Measurements from ENCODE around the gene ZNF804B. TPM values are rescaled to one million over a fixed set of nuclear protein-coding genes. Genes with fewer than 3 reads are reported as not detected.

The ZNF804B gene
- total RNA-seq, 1 experiment from 2014 or later, result not detected

DNA sequence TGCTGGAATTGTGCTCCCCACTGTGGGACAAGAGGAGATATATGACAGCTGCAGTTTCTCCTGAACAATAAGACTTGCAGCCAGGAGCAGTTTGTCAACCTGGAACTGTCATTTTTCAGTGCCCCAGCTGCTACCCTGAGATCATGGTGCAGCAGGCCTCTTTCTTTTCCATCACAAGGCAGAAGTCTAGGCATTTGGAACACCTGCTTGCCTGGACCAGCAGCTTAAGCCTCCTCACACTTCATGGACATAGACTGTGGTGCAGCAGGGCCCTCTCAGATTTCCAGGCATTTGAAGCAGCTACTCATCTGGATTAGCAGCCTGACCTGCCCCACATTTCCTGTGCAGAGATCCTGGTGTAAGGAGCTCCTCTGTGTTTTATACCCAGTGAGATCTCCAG lies 486.7 kb downstream of the ZNF804B start:
- Histone ChIP-seq H2AK5ac (ENCODE audit: insufficient read length, low read length) (no peak overlapping the region), H3K27ac (ENCODE audit: insufficient read length, low read depth, low read length) (no peak overlapping the region), H3K4me1 (ENCODE audit: insufficient read depth, low read length) (no peaks in the 10 kb centered on the region), H3K27me3 (ENCODE audit: insufficient read depth, low read length) (no peaks in the 10 kb centered on the region), H2BK120ac (ENCODE audit: low read depth, low read length, poor library complexity, severe bottlenecking) (no peak overlapping the region), H2BK5ac (ENCODE audit: insufficient read length, low read length) (no peak overlapping the region), H2BK15ac (ENCODE audit: low read depth, low read length) (no peak overlapping the region), H3K4me2 (ENCODE audit: insufficient read depth, insufficient read length, low read length) (no peak overlapping the region), H3K23me2 (ENCODE audit: insufficient read length, low read depth, low read length, poor library complexity, severe bottlenecking) (no peaks in the 10 kb centered on the region), H3K9ac (ENCODE audit: extremely low read depth, insufficient read length, low read length) (no peak overlapping the region), H4K5ac (ENCODE audit: insufficient read length, low read depth, low read length) (no peak overlapping the region), H3T11ph (ENCODE audit: low read length) (no peak overlapping the region), H3K79me1 (ENCODE audit: insufficient read depth, low read depth, low read length, poor library complexity, severe bottlenecking) (no peaks in the 10 kb centered on the region), H3K14ac (ENCODE audit: insufficient read depth, low read length) (no peak overlapping the region), H2BK20ac (ENCODE audit: low read depth, low read length, poor library complexity, severe bottlenecking) (no peak overlapping the region), H3K18ac (ENCODE audit: insufficient read length, low read depth, low read length) (no peak overlapping the region), H3K9me3 (ENCODE audit: control insufficient read depth, low read depth, low read length) (no peaks in the 10 kb centered on the region), H3K23ac (ENCODE audit: insufficient read length, low read depth, low read length) (no peak overlapping the region), H2BK12ac (ENCODE audit: insufficient read length, low read depth, low read length) (no peak overlapping the region), H4K91ac (ENCODE audit: insufficient read length, low read depth, low read length) (no peak overlapping the region), H4K8ac (replicated peaks; ENCODE audit: insufficient read length, low read depth, low read length) (no peak overlapping the region), H2AFZ (ENCODE audit: low read length) (no peak overlapping the region), H3K56ac (ENCODE audit: insufficient read length, low read depth, low read length) (no peak overlapping the region), H3K4ac (ENCODE audit: low read depth, low read length) (no peak overlapping the region), H4K20me1 (ENCODE audit: control insufficient read depth, insufficient read depth, insufficient read length) (no peaks in the 10 kb centered on the region), H3K79me2 (ENCODE audit: insufficient read depth, low read length) (no peaks in the 10 kb centered on the region)
- no peak for TF ChIP-seq CTCF (conservative IDR thresholded peaks at IDR 0.05)
- Mint-ChIP-seq H3K27me3 (ENCODE audit: low read depth) (no peaks in the 10 kb centered on the region), H3K4me3 (no peak overlapping the region), H3K9me3 (peaks cover 9 to 12% of the 10 kb centered on the region in 2 experiments; a peak in 4 of 5 replicates), H3K36me3 (ENCODE audit: insufficient read depth in 1 of 3, low read depth in 3 of 3) (peaks cover 0 to 12% (median 0%) of the 10 kb centered on the region in 3 experiments; a peak in 4 of 7 replicates), H3K4me1 (peaks cover 0 to 1% of the 10 kb centered on the region in 2 experiments; a peak in 1 of 4 replicates), H3K27ac (no peak overlapping the region)
- DNase-seq, result no peak

Data from H9 (cell line).